Left renal pelvis (tissue), 4 donors: ENCODE results near the gene PRKAG1. TPM values are rescaled to one million over a fixed set of nuclear protein-coding genes. Genes with fewer than 3 reads are reported as not detected.
A peak's percentile ranks its signal among the peaks of the same experiment; 100 is the strongest.

ENCODE experiments used
- DNase-seq, 4 donors: peaks; one replicate each; pipeline ENCODE4 v3.0.0-alpha.2; 2013; ENCODE audit warnings: low read depth in 4 of 4, low spot score in 3 of 4
- polyA plus RNA-seq, 4 donors: library from polyadenylated mRNA; unstranded; fragments of 120-200 nt; gene quantifications; one replicate each; pipeline ENCODE4 v1.2.1, GENCODE V29; 2013; ENCODE audit not compliant: insufficient read length in 4 of 4

Gene PRKAG1
- polyA plus RNA-seq, 4 donors = 59.6 to 82.0 (median 78.1) TPM

DNA sequence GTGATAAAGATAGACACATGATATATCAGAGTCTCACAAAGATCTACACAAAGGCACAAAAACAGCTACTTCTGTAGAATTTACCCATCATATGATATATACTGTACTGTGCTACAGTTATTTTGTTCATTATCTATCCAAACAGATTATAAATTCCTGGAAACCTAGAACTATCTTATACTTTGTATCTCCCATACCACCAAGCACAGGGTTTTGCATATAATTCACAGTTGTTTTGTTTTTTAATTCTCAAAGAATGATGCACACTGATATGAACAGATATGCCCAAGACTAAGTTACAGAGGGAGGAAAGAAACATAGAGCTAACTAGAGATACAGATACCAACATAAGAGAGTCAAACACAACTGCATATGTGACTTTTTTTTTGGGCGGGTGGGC is 3.4 kb downstream of the PRKAG1 start:
- DNase-seq = no peak

DNA sequence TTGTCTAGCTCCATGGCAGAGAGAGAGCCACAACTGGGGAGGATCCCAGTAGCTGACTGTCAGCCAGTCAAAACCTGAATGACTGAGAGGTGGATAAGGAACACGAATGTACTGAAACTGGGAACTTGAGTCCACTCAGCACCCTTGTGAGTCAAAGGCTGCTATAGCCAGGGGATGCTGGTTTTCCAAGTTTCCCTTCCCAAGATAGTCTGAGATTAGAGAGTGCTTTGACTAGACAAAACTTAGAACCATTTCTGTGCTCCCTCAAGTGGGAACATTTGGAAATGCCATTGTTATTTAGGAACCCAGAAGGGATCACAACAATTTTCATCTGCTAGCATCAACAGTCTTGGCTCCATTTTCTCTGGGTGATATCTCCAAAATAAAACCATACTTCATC is 4.0 kb downstream of the PRKAG1 start:
- no peak for DNase-seq

DNA sequence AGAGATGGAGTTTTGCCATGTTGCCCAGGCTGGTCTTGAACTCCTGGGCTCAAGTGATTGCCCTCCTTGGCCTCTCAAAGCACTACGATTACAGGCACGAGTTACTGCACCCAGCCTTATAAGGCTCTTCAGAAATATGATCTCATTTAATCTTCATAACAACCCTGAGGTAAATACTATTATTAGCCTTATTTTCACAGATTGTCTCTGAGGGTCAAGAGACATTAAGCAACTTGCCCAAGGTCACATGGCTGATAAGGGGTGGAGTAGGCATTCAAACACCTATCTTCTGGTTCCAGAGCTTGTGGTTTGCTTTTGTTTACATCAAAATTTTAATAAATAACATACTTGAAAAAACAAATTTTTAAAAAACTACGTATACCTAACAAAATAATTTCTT is 5.1 kb downstream of the PRKAG1 start:
- DNase-seq = no peak

DNA sequence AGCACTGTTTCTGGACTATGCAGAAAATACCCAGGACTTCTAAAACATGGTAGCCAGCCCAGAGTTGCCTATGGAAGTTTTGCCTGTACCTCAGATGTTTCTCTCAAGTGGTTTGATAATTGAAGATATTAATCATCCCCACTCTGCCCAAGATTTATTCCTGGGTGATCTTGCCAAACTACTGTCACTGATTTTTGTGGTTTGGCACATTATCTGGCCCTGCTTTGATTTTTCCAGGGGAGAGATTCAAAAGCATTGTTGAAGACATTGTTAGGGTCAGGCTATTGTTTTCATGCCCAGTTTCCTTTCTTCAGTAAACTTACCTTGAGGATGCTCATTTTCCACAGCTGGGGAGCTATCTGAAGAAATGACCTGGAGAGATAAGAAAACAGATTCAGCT is 5.8 kb downstream of the PRKAG1 start:
- no peak for DNase-seq

DNA sequence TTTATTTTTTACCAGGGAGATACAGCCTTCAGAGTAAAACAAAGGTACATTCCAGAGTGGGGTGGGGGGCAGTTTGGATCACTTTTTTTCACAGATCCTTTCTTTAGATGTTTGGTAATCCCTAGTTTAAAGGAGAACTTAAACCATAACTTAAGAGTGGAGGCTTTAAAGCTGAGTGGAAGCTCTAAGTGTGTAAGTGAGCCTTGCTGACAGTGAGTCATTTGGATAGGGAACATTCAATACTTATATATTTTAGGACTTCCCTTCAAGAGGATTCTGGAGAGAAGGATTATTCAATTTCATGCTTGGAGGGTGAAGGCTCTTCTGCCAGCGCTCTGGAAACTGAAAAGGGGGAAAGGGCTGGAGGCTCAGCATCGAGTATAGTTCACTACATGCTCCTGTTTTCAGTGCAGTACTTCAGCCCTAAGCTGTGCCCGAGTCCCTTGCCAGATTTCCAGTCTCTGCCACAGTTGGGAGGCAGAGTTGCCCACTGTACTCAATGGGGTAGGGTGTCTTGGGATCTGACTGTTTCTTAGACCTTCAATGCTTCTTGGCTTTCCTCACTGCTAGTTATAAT is 8.4 kb downstream of the PRKAG1 start:
- DNase-seq = no peak

DNA sequence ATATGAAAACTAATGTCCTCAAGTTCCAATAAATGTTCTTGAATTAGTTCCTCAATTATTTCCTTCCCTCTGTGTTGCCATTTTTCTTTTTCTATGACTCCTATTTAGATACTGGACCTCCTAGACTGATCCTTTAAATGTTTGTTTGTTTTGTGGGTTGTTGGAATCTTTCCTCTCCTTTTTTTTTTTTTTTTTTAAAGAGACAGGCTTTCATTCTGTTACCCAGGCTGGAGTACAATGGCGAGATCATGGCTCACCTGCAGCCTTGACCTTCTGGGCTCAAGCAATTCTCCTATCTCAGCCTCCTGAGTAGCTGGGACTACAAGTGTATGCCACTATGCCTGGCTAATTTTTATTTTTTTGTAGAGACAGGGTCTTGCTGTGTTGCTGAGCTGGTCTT is 9.6 kb downstream of the PRKAG1 start:
- DNase-seq = no peak

DNA sequence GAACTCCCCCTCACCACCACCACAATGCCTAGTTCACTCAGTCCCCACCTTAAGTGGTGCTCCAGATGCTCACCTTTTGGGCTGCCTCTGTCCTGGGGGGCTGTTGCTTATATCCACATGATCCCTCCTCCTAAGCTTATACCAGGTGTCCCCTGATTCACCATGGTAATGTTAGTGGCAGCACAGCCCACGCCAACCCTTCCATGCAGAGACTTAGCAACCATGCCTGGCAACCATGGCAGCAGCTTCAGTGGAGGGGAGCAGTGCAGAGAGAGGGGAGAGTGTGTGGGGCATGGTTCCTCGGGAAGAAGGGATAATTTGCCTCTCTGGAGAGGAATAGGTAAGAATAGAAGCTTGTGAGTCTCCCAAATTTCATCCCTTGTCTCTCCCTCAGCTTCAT is 18.2 kb downstream of the PRKAG1 start:
- no peak for DNase-seq

DNA sequence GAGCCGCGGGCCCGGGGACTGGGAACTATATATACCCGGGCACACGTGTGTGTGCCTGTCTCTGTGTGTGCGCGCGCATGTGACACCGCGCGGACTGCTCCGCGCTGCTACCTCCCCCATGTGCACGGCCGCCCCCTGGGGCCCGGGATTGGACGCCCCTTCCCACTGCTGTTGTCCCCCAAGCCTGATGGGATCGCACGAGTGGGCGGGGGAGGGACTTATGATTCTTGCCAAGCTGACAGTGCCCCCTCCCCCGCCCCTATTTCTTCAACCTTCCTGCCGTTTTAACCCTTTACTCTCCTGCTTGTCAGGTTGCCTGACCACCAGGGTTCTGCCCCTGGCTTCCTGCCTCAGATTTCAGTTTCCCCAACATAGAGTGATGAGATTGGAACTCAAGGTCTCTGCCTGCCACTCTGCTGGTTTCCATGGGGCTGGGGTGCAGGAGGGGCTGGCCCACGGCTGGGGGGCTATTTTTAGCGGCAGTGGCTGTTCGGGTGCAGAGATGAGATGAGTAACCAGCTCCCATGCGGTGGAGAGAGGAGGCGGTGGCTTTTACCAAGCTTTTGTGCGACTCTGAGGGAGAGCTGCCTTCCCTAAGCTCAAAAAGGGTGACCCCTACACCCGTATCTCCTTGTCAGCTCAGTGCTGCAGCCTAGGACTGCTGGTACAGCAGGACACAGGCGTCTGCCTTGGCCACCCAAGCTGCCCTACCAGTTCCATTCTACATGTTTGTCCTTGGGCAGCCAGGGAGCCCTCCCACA is 19.0 kb downstream of the PRKAG1 start, which contains the start of gene DDN:
DDN (minus strand) TSS at position 5 of the 761 bp plus-strand sequence. CDS start 88 bp downstream, outside the sequence.
- no peak for DNase-seq

DNA sequence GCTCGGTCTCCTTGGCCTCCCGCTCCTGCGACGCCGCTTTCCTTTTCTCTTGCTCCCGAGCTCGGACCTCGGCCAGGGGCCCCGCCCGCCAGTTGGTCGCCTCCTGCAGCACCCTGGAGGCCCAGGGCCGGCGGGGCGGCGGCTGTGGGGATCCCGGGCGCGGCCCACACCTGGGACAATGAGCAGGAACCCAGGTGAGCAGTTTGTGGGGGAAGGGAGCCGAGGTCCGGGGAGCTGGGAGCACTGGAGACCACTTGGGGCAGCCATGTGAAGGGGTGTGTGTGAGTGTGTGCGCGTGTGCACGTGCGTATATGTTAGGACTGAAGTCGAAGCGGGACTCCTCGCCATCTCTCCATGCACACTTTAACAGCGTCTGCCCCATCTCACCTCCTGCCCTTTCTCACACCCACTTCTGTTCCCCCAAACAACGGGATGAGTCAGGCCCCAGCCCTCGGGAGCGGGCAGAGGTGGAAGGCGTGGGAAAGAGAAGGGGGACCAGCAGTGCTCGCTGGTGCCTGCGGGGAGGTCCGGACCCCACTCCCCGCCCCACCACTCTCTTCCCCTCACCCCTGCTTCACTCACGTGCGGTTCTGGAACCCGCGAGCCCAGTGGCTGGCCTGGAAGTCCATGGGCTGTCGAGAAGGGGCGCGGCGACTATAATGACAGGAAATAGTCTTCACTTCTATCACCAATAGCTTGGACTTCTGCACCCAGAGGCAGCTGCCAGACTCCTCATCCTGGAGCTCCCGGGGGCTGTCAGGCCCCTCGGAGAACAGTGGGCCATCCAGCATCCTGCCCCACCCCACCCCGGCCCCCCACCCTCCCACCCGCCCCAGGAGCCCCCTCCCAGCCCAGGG is 19.9 kb downstream of the PRKAG1 start:
- DNase-seq = no peak

DNA sequence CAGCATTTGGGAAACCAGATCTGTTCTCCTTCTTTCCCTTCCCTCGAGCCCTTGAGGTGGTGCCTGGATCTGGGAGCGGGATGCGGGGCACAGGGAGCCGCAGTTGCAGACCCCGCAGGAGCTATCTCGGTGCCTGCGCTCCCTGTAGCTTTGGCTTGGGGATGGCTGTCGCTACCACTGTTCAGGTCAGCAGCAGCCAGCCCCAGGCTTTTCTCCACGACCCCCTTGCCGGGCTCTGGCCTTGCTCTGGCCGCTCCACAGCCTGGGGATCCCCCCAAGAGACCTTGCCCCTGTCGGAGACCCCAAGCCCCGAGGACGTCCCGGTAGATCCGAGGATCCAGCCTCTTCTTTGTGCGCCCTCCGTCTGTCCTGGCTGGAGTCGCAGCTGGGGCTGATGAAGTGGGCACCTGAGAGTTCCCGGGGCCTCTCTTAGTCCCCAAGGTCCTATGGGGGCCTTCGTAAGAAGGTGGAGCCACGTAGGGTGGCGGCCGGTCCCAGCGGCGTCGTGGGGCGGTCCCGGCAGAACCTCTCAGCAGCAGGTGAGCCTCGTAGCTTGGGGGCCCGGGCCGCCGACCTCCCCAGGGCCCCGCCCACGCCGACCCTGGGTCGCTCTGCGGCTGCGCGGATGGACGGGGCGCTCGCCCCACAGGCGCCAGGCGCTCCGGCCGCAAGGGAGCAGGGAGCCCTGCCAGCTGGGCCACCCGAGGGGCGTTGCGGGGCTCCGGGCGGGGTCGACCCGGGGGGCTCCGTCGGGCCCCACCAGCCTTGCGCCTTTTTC is 20.7 kb downstream of the PRKAG1 start:
- DNase-seq = no peak

DNA sequence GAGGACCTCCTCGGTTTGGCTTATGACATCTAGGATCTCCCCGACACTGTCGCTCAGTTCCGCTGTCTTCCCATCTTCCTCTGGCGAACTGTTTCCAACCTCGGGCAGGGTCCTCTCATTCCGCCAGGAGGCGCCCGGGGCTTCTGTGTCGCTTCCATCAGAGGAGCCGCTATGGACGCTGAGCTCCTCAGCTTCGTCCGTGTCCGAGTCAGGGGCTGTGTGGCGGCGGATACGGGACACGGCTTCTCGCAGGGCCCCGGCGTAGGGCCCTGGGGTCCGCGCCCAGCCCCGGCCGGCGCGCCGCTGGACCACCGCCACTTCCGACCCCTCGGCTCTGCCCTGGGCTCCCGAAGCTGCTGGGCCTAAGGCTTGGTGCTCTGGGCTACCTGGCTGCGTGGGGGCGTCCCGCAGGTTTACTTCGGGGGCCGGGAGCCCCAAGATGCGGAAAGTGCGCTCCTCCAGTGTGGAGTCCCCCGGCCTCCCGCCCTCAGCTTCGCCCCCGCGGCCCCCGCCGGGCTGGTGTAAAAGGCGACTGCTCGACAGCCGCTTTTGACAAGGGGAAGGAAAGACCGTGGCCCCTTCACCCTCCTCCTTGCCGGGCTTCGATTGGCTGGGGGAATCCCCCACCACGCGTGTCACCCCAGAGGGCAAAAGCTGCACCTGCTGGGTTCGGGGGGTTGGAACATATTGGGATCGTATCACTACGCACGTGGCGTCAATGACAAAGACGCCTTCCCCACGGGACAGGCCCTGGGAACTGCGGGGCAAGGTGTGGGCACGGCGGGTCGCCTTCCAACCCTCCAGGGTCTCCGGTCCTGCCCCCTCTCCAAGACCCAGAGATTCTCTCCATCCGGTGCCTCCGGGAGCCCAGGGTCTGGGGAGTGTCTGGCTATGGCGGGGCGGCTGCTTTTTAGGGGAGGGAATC is 21.5 kb downstream of the PRKAG1 start:
- no peak for DNase-seq

DNA sequence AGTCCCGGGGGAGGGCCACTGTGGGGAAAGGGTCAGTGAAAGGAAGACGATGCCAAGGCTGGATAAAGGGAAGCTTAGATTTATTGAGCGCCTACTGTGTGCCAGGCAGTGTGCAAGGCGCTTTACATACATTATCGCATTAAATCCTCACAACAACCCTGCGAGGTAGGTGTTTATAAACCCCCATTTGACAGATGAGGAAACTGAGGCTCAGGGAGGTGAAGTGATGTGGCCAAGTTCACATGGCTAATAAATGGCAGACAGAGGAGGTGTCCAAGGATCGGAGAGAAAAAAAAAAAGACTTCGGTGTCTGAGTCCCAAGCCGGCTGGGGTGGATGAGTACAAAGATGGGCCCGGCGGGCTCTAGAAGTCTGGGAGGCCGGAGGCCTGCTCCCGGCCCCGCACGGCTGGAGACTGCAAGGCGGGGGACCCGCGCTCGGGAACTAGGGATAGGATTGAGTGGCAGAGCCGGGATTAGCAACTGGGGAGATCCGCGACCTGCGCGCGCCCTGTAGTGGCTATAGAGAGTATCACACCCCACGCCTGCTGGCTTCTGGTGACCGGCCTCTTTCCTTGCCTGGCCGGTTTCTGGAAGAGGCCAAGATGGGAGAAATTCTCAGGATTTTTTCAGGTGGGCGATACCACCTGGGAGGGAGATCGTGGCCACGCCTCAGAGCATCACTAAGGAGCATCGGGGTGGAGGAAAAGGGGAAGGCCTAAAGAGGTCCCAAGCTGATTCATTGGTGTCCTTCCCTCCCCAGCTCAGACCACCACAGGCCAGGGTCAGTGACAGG is 23.3 kb downstream of the PRKAG1 start:
- DNase-seq = peak; percentile 55 to 78 (median 68)

DNA sequence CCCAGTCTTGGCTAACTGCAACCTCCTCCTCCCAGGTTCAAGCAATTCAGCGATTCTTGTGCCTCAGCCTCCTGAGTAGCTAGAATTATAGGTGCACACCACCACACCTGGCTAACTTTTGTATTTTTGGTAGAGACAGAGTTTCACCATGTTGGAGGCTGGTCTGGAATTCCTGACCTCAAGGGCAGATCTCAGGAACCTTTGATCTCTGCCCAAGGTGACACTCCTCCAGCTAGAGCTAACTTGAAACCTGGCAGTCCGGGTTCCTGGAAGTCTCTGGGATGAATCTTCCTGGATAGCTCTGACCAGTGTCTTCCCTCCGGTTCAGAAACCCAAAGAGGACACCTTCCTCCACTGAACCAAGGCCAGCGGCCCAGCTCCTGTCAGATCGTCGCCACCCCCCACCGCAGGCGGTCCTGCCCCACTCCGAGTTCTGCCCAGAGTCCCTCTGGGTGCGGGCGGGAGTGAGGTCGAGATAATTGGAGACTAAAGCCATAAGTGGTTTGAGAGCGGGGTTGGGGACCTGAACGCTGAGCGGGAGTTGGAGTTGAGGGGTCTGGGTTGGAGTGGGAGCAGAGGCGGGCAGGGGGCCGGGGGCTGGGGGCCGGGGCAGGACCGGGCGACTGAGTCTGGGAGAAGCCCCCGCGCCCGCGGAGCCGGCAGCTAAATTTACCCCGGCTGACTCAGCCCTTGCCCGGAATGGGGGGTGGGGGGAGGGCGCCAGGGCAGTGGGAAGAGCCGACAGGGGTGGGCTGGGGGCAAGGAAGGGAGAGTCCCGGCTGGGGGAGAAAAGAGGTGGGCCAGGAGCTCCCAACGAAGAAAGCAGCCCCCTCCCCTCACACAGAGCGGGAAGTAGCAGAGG is 24.1 kb downstream of the PRKAG1 start:
- DNase-seq = no peak

DNA sequence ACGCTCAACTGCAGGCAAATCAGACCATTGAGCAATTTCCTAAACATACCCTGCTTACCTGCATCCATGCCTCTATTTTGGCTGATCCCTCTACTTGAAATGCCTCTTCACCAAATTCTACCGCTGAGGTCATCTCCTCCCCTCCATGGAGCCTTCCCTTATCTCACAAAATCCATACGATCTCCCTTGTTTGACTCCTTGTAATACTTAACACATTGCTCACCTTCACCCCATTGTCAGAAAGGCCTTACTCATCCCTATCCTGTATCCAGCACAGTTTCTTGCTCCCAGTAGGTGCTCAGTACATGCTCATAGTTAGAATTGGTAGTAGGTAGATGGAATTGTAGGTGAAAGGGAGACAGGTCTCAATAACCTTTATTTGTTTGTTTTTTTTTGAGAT is 24.8 kb downstream of the PRKAG1 start:
- DNase-seq = no peak

DNA sequence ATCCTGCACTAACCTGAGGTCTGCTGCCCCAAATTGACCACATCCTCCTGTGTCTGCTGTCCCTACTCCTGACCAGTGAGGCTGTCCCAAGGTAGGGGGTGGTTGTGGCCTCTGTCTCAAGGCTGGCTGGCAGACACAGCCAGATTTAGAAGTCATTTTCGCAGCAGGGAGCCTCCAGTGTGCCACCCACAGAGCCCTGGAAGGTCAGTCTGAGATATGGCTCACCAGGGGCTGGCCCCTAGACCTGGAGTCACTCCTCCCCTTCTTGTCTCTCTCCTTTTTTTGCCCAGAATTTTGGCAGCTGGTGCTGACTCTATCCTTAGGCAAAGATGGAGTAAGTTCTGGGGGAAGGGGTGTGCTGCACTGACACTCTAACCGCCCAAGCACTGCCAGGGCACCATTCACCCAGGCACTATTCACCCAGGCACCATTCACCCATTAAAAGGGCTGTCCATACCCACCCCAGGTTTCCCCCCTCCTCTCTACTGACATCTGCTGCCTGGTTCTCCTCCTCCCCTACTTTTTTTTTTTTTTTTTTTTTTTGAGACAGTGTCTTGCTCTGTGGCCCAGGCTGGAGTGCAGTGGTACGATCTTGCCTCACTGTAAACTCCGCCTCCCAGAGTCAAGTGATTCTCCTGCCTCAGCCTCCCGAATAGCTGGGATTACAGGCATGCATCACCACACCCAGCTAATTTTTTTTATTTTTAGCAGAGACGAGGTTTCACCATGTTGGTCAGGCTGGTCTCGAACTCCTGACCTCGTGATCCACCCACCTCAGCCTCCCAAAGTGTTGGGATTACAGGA is 27.1 kb downstream of the PRKAG1 start:
- DNase-seq = no peak

DNA sequence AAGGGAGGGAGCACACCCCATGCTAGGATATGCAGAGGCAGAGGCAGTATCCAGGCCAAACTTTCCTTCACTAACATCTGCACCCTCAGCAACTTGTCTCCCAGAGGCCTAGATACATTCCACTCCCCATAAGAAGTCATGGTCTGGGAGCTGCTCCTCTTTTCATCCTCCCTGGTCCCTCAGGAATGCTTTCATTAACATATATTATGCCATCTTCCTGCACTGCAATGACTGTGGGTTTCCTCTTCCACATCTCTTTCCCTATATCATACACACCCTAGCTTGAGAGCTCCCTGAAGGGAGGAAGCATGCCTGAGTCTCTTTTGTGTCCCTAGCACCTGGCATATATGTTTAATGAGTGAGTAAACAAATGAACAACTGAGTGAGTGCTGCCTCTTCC is 28.0 kb downstream of the PRKAG1 start:
- DNase-seq = no peak

DNA sequence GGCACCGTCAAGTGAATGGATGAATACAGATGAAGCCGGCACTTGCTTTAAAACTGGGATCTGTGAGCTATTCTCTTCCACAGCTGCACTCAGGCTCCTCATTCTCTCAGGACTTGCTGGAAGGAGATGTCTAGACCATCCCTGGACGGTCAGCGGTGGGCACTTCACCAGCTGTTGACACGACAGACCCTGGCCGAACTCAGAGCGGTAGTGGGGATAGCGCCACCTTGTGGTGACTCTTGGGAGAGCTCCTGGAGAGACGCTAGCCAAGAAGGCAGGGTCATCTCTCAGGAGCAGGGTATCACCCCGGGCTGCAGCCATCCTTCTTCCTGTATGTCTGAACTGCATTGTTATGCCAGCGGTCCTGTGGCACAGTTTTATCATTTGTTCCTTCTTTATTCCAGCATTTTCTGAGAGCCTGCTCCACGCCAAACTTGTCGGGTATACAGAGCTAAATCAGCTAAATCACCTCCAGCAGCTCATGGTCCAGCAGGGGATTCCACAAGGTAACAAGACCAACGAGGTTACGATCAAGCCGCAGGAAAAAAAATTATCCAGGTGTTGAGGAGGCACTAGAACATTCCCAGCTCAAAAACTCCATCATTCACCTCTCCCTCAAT is 30.4 kb downstream of the PRKAG1 start:
- DNase-seq = no peak
